K562 treated with DMSO at 1 percent for 24 hours (cell line): ENCODE results near the gene INAFM1. TPM values are rescaled to one million over a fixed set of nuclear protein-coding genes. Genes with fewer than 3 reads are reported as not detected.

Experiments
- total RNA-seq: library from RNA; unstranded; fragments of 300-600 nt; gene quantifications from 2 replicates; pipeline ENCODE4 v1.2.3, GENCODE V29; 2022; ENCODE audit warnings: low read depth; ENCODE audit not compliant: insufficient read depth

The INAFM1 gene
- total RNA-seq, result 34.3 and 43.4 TPM in 2 replicates

DNA sequence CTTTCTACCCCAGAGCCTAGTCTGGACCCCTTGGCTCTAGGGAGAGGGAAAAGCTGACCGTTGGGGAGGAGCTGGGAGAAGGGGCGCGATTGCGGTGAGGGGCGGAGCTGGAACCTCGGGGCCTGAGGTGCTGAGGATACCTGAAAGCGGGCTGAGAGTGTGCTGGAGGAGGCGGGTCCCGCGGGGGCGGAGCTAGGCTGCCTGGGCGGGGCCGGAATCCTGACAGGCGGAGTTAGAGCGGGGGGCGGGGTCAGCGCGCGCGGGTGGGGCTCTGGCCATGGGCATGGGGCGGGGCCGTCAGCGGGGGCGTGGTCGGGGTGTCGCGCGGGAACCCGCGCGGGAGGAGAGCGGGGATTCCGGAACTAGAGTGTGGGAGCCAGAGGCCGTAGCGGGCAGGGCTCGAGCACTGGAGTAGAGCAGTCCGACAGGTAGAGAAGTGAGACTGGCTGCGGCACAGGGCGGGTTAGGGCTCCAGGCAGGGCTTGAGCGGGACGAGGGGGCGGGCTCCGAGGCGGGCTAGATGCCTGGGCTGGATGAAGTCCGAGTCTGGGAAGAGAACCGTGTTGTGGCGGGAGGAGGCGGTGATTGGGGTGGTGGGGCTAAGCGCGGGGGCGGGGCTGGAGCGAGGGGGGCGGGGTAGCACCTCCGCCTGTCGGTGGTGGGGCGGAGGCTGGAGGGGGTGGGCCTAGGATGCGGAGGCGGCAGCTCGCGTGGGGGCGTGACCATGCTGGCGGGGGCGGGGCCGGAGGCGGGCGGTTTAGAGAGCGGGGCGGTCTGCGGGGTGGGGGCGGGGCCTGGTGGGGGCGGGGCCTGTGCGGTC is at the start of gene INAFM1:
INAFM1 (plus strand) TSS at position 815 of the 820 bp plus-strand sequence. CDS start 35 bp downstream, outside the sequence.

DNA sequence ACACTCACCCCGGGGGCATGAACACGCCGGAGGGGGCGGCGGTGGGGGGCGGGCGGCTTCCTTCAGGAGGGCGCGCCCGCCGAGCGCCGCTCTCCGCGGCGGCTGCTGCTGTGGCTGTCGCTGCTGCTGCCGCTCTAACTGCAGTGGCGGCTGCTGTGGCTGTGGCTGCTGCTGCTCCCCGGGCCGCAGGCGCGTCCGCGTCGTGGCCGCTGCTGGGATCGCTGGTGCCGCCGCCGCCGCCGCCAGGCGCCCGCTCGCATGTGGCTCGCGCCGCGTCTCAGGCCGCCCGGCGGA is 43.8 kb upstream of the INAFM1 start, which contains the start of gene BBC3:
BBC3 (minus strand) TSS at position 279 of the 294 bp plus-strand sequence. CDS start 2,768 bp downstream, outside the sequence.

DNA sequence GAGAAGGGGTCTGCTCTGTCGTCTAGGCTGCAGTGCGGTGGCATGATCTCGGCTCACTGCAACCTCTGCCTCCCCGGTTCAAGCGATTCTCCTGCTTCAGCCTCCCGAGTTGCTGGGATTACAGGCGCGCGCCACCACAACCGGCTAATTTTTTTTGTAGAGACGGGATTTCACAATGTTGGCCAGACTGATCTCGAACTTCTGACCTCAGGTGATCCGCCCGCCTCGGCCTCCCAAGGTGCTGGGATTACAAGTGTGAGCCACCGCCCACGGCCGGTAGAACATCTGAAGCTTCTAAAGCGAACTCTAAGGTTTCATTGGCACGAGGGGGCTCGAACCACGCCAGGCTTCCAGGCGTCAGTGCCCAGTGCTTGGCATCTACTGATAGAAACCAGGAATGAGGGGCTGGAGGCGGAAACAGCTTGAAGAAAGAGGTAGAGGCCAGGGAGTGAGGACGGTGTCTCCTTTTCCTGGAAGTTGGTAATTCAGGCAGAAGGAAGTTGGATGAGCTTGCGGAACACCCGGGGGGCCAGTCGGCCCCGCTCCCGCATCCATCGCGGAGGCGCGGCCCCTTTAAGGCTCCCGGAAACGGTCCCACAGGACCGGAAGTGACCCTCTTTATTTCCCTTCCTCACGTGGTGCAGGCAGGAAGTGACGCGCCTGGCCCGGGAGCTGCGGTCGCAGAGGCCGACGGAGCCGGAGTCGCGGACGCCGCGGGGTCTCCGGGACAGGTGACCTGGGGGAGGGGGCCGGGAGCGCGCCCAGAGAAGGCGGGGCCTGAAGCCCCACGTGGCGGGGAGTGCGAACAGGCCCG is 18.6 kb upstream of the INAFM1 start, which contains the start of gene CCDC9:
CCDC9 (plus strand) TSS at position 647 of the 814 bp plus-strand sequence. CDS start 1,876 bp downstream, outside the sequence.

DNA sequence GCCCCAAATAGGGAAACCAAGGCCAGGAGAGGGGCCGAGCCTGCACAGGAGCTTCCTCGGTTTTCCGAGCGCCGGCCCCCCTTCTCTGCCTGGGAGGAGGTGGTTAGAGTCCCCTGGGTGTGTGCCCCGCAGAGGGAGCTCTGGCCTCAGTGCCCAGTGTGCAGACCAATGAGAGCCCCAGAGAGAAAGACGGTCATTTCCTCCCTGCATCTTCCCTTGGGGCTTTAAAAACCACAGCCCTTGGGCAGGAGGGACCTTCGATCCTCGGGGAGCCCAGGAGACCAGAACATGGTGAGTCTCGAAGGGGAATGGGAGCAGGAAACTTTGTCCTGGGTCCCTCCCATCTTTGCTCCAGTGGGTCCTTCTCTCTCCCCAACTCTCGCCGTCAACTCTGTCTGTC is 34.9 kb downstream of the INAFM1 start, which contains the start of gene C5AR1:
C5AR1 (plus strand) TSS at position 254 of the 400 bp plus-strand sequence; CDS start at position 289, 35 bp downstream.

Other genes starting within 250 kb of the INAFM1 start
- 121 and 160 TPM in 2 replicates for gene TMEM160, start 226.3 kb upstream of the INAFM1 start, total RNA-seq
- gene ZC3H4, start 161.1 kb upstream of the INAFM1 start, total RNA-seq, result 14.1 and 14.6 TPM in 2 replicates
- 250 and 259 TPM in 2 replicates for gene SAE1, start 144.1 kb upstream of the INAFM1 start, total RNA-seq
- 61.1 and 68.9 TPM in 2 replicates for gene BBC3, start 43.7 kb upstream of the INAFM1 start, total RNA-seq
- 25.0 and 30.2 TPM in 2 replicates for gene CCDC9, start 18.4 kb upstream of the INAFM1 start, total RNA-seq
- gene C5AR1, start 35.0 kb downstream of the INAFM1 start, total RNA-seq, result 0.80 and 2.4 TPM in 2 replicates
- 0.14 and 0.22 TPM in 2 replicates for gene C5AR2, start 57.3 kb downstream of the INAFM1 start, total RNA-seq
- gene DHX34, start 74.4 kb downstream of the INAFM1 start, total RNA-seq, result 22.4 and 23.0 TPM in 2 replicates
- 8.9 and 9.3 TPM in 2 replicates for gene MEIS3, start 144.6 kb downstream of the INAFM1 start, total RNA-seq
- gene SLC8A2, start 197.0 kb downstream of the INAFM1 start, total RNA-seq, result 0.71 and 1.3 TPM in 2 replicates
- 10.7 and 11.6 TPM in 2 replicates for gene KPTN, start 209.3 kb downstream of the INAFM1 start, total RNA-seq
- gene NAPA, start 240.2 kb downstream of the INAFM1 start, total RNA-seq, result 137 and 139 TPM in 2 replicates